Measurements from ENCODE around the gene AGAP1.

GRCh38 chr2:235756491-235756890 is 262.6 kb downstream of the AGAP1 start:
- TF ChIP-seq POLR2AphosphoS5 (IDR thresholded peaks at IDR 0.05; ENCODE audit: low read depth, low read length) (no peak), POLR2A (IDR thresholded peaks at IDR 0.05; ENCODE audit: low read depth, low read length) (no peak)
